Measurements from ENCODE around the gene ZNF664.

The ZNF664 gene

GRCh38 chr12:123992118-123992825, 19.3 kb downstream of the ZNF664 start:
- Histone ChIP-seq H3K27ac (replicated peaks; ENCODE audit: low read length) (no peak overlapping the region), H3K4me2 (ENCODE audit: insufficient read depth, low read length, poor library complexity, severe bottlenecking) (no peak overlapping the region), H3K79me1 (ENCODE audit: low read depth, low read length) (no peaks in the 10 kb centered on the region), H3K14ac (ENCODE audit: low read length) (no peak overlapping the region), H2BK5ac (ENCODE audit: low read length) (no peak overlapping the region), H4K8ac (ENCODE audit: low read depth, low read length) (no peak overlapping the region), H3K36me3 (replicated peaks in 1 of 2; ENCODE audit: control insufficient read depth in 2 of 2, insufficient read depth in 2 of 2, low read length in 2 of 2) (peaks cover 32 to 73% of the 10 kb centered on the region in 2 donors), H3K27me3 (ENCODE audit: control insufficient read depth in 3 of 3, insufficient read depth in 3 of 3, low read depth in 1 of 3, low read length in 3 of 3) (no peaks in the 10 kb centered on the region), H2BK12ac (ENCODE audit: low read length) (no peak overlapping the region), H3K18ac (ENCODE audit: low read length) (no peak overlapping the region), H2AFZ (ENCODE audit: low read length) (no peak overlapping the region), H3K4me1 (ENCODE audit: control insufficient read depth in 2 of 2, insufficient read depth in 1 of 2, low read depth in 1 of 2, low read length in 2 of 2) (peaks cover 13 to 19% of the 10 kb centered on the region in 2 donors), H3K4me3 (ENCODE audit: low read length in 2 of 2) (no peak overlapping the region), H3K4ac (ENCODE audit: low read length) (no peak overlapping the region), H2BK120ac (ENCODE audit: low read depth, low read length) (no peak overlapping the region), H2BK15ac (ENCODE audit: low read length) (no peak overlapping the region), H3K9me3 (replicated peaks in 1 of 2; ENCODE audit: control insufficient read depth in 2 of 2, insufficient read depth in 1 of 2, low read depth in 1 of 2, low read length in 2 of 2) (no peaks in the 10 kb centered on the region), H3K9ac (ENCODE audit: low read depth, low read length, poor library complexity) (no peak overlapping the region), H2AK5ac (ENCODE audit: low read depth, low read length) (no peak overlapping the region), H4K91ac (ENCODE audit: low read depth, low read length, poor library complexity) (no peak overlapping the region), H3K23ac (ENCODE audit: low read depth, low read length, poor library complexity) (no peak overlapping the region)
- WGBS, 2 donors (ENCODE audit: extremely low coverage in 2 of 2, insufficient read length in 2 of 2, insufficient replicate concordance in 1 of 2): no CpG with 5 or more reads among the region's 8 CpGs
- DNase-seq (ENCODE audit: low spot score): no peak

GRCh38 chr12:123995023-123995748, 22.2 kb downstream of the ZNF664 start:
- Histone ChIP-seq H2BK12ac (ENCODE audit: low read length) (no peak overlapping the region), H2AK5ac (ENCODE audit: low read depth, low read length) (no peak overlapping the region), H4K91ac (ENCODE audit: low read depth, low read length, poor library complexity) (no peak overlapping the region), H3K27ac (replicated peaks; ENCODE audit: low read length) (no peak overlapping the region), H3K4ac (ENCODE audit: low read length) (no peak overlapping the region), H3K4me1 (ENCODE audit: control insufficient read depth in 2 of 2, insufficient read depth in 1 of 2, low read depth in 1 of 2, low read length in 2 of 2) (peaks cover 19 to 21% of the 10 kb centered on the region in 2 donors), H3K36me3 (replicated peaks in 1 of 2; ENCODE audit: control insufficient read depth in 2 of 2, insufficient read depth in 2 of 2, low read length in 2 of 2) (peaks cover 24 to 72% of the 10 kb centered on the region in 2 donors), H3K14ac (ENCODE audit: low read length) (no peak overlapping the region), H2BK5ac (ENCODE audit: low read length) (no peak overlapping the region), H3K23ac (ENCODE audit: low read depth, low read length, poor library complexity) (no peak overlapping the region), H3K4me2 (ENCODE audit: insufficient read depth, low read length, poor library complexity, severe bottlenecking) (no peak overlapping the region), H3K4me3 (ENCODE audit: low read length in 2 of 2) (no peak overlapping the region), H3K9me3 (replicated peaks in 1 of 2; ENCODE audit: control insufficient read depth in 2 of 2, insufficient read depth in 1 of 2, low read depth in 1 of 2, low read length in 2 of 2) (no peaks in the 10 kb centered on the region), H3K9ac (ENCODE audit: low read depth, low read length, poor library complexity) (no peak overlapping the region), H3K27me3 (ENCODE audit: control insufficient read depth in 3 of 3, insufficient read depth in 3 of 3, low read depth in 1 of 3, low read length in 3 of 3) (no peaks in the 10 kb centered on the region), H4K8ac (ENCODE audit: low read depth, low read length) (no peak overlapping the region), H3K79me1 (ENCODE audit: low read depth, low read length) (peaks cover 2% of the 10 kb centered on the region), H3K18ac (ENCODE audit: low read length) (no peak overlapping the region), H2BK15ac (ENCODE audit: low read length) (no peak overlapping the region), H2AFZ (ENCODE audit: low read length) (no peak overlapping the region), H2BK120ac (ENCODE audit: low read depth, low read length) (no peak overlapping the region)
- no CpG with 5 or more reads among the region's 7 CpGs for WGBS, 2 donors (ENCODE audit: extremely low coverage in 2 of 2, insufficient read length in 2 of 2, insufficient replicate concordance in 1 of 2)
- no peak for DNase-seq (ENCODE audit: low spot score)

- no peak overlapping the region for H3K18ac ChIP-seq (ENCODE audit: low read length)
- H2BK120ac ChIP-seq (ENCODE audit: low read depth, low read length): no peak overlapping the region
- H3K23ac ChIP-seq (ENCODE audit: low read depth, low read length, poor library complexity): no peak overlapping the region
- no peaks in the 10 kb centered on the region for H3K27me3 ChIP-seq (ENCODE audit: control insufficient read depth in 3 of 3, insufficient read depth in 3 of 3, low read depth in 1 of 3, low read length in 3 of 3)
- H3K9me3 ChIP-seq (replicated peaks in 1 of 2; ENCODE audit: control insufficient read depth in 2 of 2, insufficient read depth in 1 of 2, low read depth in 1 of 2, low read length in 2 of 2): no peaks in the 10 kb centered on the region
- no peak overlapping the region for H4K8ac ChIP-seq (ENCODE audit: low read depth, low read length)
- no peak overlapping the region for H3K14ac ChIP-seq (ENCODE audit: low read length)
- no peak for DNase-seq (ENCODE audit: low spot score)
- no CpG with 5 or more reads among the region's 6 CpGs for WGBS, 2 donors (ENCODE audit: extremely low coverage in 2 of 2, insufficient read length in 2 of 2, insufficient replicate concordance in 1 of 2)
- no peak overlapping the region for H3K4ac ChIP-seq (ENCODE audit: low read length)
- no peak overlapping the region for H4K91ac ChIP-seq (ENCODE audit: low read depth, low read length, poor library complexity)
- peaks cover 19 to 72% of the 10 kb centered on the region in 2 donors for H3K36me3 ChIP-seq (replicated peaks in 1 of 2; ENCODE audit: control insufficient read depth in 2 of 2, insufficient read depth in 2 of 2, low read length in 2 of 2)
- peaks cover 2% of the 10 kb centered on the region for H3K79me1 ChIP-seq (ENCODE audit: low read depth, low read length)
- no peak overlapping the region for H2AK5ac ChIP-seq (ENCODE audit: low read depth, low read length)
- H2AFZ ChIP-seq (ENCODE audit: low read length): no peak overlapping the region
- H2BK5ac ChIP-seq (ENCODE audit: low read length): no peak overlapping the region
- no peak overlapping the region for H3K9ac ChIP-seq (ENCODE audit: low read depth, low read length, poor library complexity)
- H3K4me3 ChIP-seq (ENCODE audit: low read length in 2 of 2): no peak overlapping the region
- no peak overlapping the region for H2BK12ac ChIP-seq (ENCODE audit: low read length)
- no peak overlapping the region for H2BK15ac ChIP-seq (ENCODE audit: low read length)
- peaks cover 19% of the 10 kb centered on the region in 2 donors for H3K4me1 ChIP-seq (ENCODE audit: control insufficient read depth in 2 of 2, insufficient read depth in 1 of 2, low read depth in 1 of 2, low read length in 2 of 2)
- H3K27ac ChIP-seq (replicated peaks; ENCODE audit: low read length): no peak overlapping the region
- H3K4me2 ChIP-seq (ENCODE audit: insufficient read depth, low read length, poor library complexity, severe bottlenecking): no peak overlapping the region
Measured at GRCh38 chr12:123996581-123996980, 23.6 kb downstream of the ZNF664 start.

- H3K18ac ChIP-seq (ENCODE audit: low read length): no peak overlapping the region
- H4K91ac ChIP-seq (ENCODE audit: low read depth, low read length, poor library complexity): no peak overlapping the region
- H2BK120ac ChIP-seq (ENCODE audit: low read depth, low read length): no peak overlapping the region
- H2AFZ ChIP-seq (ENCODE audit: low read length): no peak overlapping the region
- H3K4me2 ChIP-seq (ENCODE audit: insufficient read depth, low read length, poor library complexity, severe bottlenecking): no peak overlapping the region
- no CpG with 5 or more reads among the region's 6 CpGs for WGBS, 2 donors (ENCODE audit: extremely low coverage in 2 of 2, insufficient read length in 2 of 2, insufficient replicate concordance in 1 of 2)
- no peak overlapping the region for H3K14ac ChIP-seq (ENCODE audit: low read length)
- H3K4me1 ChIP-seq (ENCODE audit: control insufficient read depth in 2 of 2, insufficient read depth in 1 of 2, low read depth in 1 of 2, low read length in 2 of 2): peaks cover 19% of the 10 kb centered on the region in 2 donors
- H2BK5ac ChIP-seq (ENCODE audit: low read length): no peak overlapping the region
- DNase-seq (ENCODE audit: low spot score): no peak
- peaks cover 2% of the 10 kb centered on the region for H3K79me1 ChIP-seq (ENCODE audit: low read depth, low read length)
- no peak overlapping the region for H2AK5ac ChIP-seq (ENCODE audit: low read depth, low read length)
- peaks cover 17 to 72% of the 10 kb centered on the region in 2 donors for H3K36me3 ChIP-seq (replicated peaks in 1 of 2; ENCODE audit: control insufficient read depth in 2 of 2, insufficient read depth in 2 of 2, low read length in 2 of 2)
- no peak overlapping the region for H4K8ac ChIP-seq (ENCODE audit: low read depth, low read length)
- H3K9ac ChIP-seq (ENCODE audit: low read depth, low read length, poor library complexity): no peak overlapping the region
- no peak overlapping the region for H3K27ac ChIP-seq (replicated peaks; ENCODE audit: low read length)
- H2BK15ac ChIP-seq (ENCODE audit: low read length): no peak overlapping the region
- no peak overlapping the region for H3K4me3 ChIP-seq (ENCODE audit: low read length in 2 of 2)
- no peaks in the 10 kb centered on the region for H3K9me3 ChIP-seq (replicated peaks in 1 of 2; ENCODE audit: control insufficient read depth in 2 of 2, insufficient read depth in 1 of 2, low read depth in 1 of 2, low read length in 2 of 2)
- H3K4ac ChIP-seq (ENCODE audit: low read length): no peak overlapping the region
- H3K23ac ChIP-seq (ENCODE audit: low read depth, low read length, poor library complexity): no peak overlapping the region
- no peak overlapping the region for H2BK12ac ChIP-seq (ENCODE audit: low read length)
- H3K27me3 ChIP-seq (ENCODE audit: control insufficient read depth in 3 of 3, insufficient read depth in 3 of 3, low read depth in 1 of 3, low read length in 3 of 3): no peaks in the 10 kb centered on the region
Measured at GRCh38 chr12:123997033-123997822, 24.2 kb downstream of the ZNF664 start.

Measured in neuronal stem cell (in vitro differentiated cells).